Endothelial cell of umbilical vein (primary cell): ENCODE measurements around the gene TRIM46. TPM values are rescaled to one million over a fixed set of nuclear protein-coding genes. Genes with fewer than 3 reads are reported as not detected.

ENCODE experiments used
- BruUV-seq: library from RNA; stranded (reverse); fragments of 400-500 nt; replicated peaks from 2 replicates; lab custom pipeline; 2021; lab: Mats Ljungman, UMichigan
- CTCF ChIA-PET: fragments of 300-600, 350-600 bp; sonication (Branson Sonifier 250); formaldehyde crosslinking; loops from one replicate; lab custom pipeline; 2021; ENCODE audit warnings: antibody characterized with exemption, inconsistent platforms; lab: Charles Lee
- POLR2A ChIA-PET: fragments of 300-600, 350-600 bp; sonication (Branson Sonifier 250); formaldehyde crosslinking; loops from one replicate; lab custom pipeline; 2021; ENCODE audit warnings: antibody characterized with exemption, inconsistent platforms; lab: Charles Lee
- DNase-seq: peaks from one replicate; pipeline ENCODE4 v3.0.0-alpha.2; 2011; ENCODE audit warnings: low read depth, low spot score
- FAIRE-seq: peaks from 2 replicates; lab custom pipeline; 2011; peaks lifted over from hg19 to GRCh38; lab: Jason Lieb, UNC
- H2AFZ ChIP-seq: 2 replicates; pipeline ENCODE4 v1.6.0; 2012; ENCODE audit warnings: low read depth, low read length, control low read depth, inconsistent platforms
- H3K27ac ChIP-seq: 2 replicates; pipeline ENCODE4 v1.5.1; 2011; ENCODE audit warnings: low read depth, mild to moderate bottlenecking, control low read depth, low read length, moderate library complexity; ENCODE audit not compliant: insufficient read depth
- H3K27me3 ChIP-seq, 2 experiments: 2 replicates each; pipeline versions ENCODE4 v1.6.0 to v1.6.1; 2011; ENCODE audit warnings: low read length in 2 of 2, mixed read lengths in 1 of 2; ENCODE audit not compliant: control insufficient read depth in 2 of 2, insufficient read depth in 2 of 2
- H3K36me3 ChIP-seq, 2 experiments: 2 replicates in 1 of 2; 3 replicates in 1 of 2; pipeline ENCODE4 v1.5.1; 2011; ENCODE audit warnings: low read length in 2 of 2, mild to moderate bottlenecking in 1 of 2, moderate library complexity in 1 of 2; ENCODE audit not compliant: control insufficient read depth in 2 of 2, insufficient read depth in 2 of 2; ENCODE audit errors: extremely low read depth in 1 of 2
- H3K4me1 ChIP-seq: 3 replicates; pipeline ENCODE4 v1.5.1; 2011; ENCODE audit warnings: mild to moderate bottlenecking, low read length; ENCODE audit not compliant: control insufficient read depth, insufficient read depth; ENCODE audit errors: extremely low read depth
- H3K4me2 ChIP-seq: 2 replicates; pipeline ENCODE4 v1.6.1; 2011; ENCODE audit warnings: low read length, control low read depth, mixed read lengths; ENCODE audit not compliant: insufficient read depth
- H3K4me3 ChIP-seq, 3 experiments: fragments of 200-600 bp in 1 of 3; sonication (generic), shearing (Covaris generic) in 1 of 3; replicated peaks in 1 of 3; 2 replicates each; pipeline ENCODE4 v1.5.1; 2011 to 2016; ENCODE audit warnings: control low read depth in 3 of 3, low read length in 3 of 3, mild to moderate bottlenecking in 2 of 3, inconsistent platforms in 1 of 3, low read depth in 1 of 3, moderate library complexity in 1 of 3; ENCODE audit not compliant: insufficient read depth in 1 of 3
- H3K79me2 ChIP-seq: 2 replicates; pipeline ENCODE4 v1.6.0; 2012; ENCODE audit warnings: low read length, inconsistent platforms; ENCODE audit not compliant: control insufficient read depth, insufficient read depth
- H3K9ac ChIP-seq: replicated peaks from 2 replicates; pipeline ENCODE3; 2011; ENCODE audit warnings: low read length, control low read depth; ENCODE audit not compliant: insufficient read depth; ENCODE audit errors: extremely low read depth
- H3K9me1 ChIP-seq: replicated peaks from 3 replicates; pipeline ENCODE4 v1.6.0; 2011; ENCODE audit warnings: mild to moderate bottlenecking, low read length; ENCODE audit not compliant: control insufficient read depth, insufficient read depth; ENCODE audit errors: extremely low read depth
- H3K9me3 ChIP-seq: replicated peaks from 2 replicates; pipeline ENCODE4 v1.5.1; 2012; ENCODE audit warnings: low read length, inconsistent platforms; ENCODE audit not compliant: control insufficient read depth, insufficient read depth
- H4K20me1 ChIP-seq: replicated peaks from 2 replicates; pipeline ENCODE3; 2011; ENCODE audit warnings: mild to moderate bottlenecking, low read length; ENCODE audit not compliant: control insufficient read depth, insufficient read depth; ENCODE audit errors: extremely low read depth
- CTCF ChIP-seq, 2 donors: IDR thresholded peaks; 1 replicate in 1 of 2; 2 replicates in 1 of 2; pipeline ENCODE4 v1.5.1; 2011; ENCODE audit warnings: low read length in 2 of 2, mild to moderate bottlenecking in 2 of 2, moderate library complexity in 2 of 2, control low read depth in 1 of 2, inconsistent platforms in 1 of 2, low read depth in 1 of 2; ENCODE audit not compliant: insufficient read depth in 1 of 2; ENCODE audit errors: extremely low read depth in 1 of 2
- EZH2 ChIP-seq: IDR thresholded peaks from 2 replicates; pipeline ENCODE4 v1.6.1; 2012; ENCODE audit warnings: borderline replicate concordance, low read depth, mild to moderate bottlenecking, moderate library complexity, low read length, inconsistent platforms; ENCODE audit not compliant: severe bottlenecking
- FOS ChIP-seq: IDR thresholded peaks from 2 replicates; pipeline ENCODE4 v1.6.1; 2011; ENCODE audit warnings: mild to moderate bottlenecking, low read length, moderate library complexity, borderline replicate concordance; ENCODE audit not compliant: insufficient read depth
- GATA2 ChIP-seq: IDR thresholded peaks from 2 replicates; pipeline ENCODE4 v1.7.0; 2011; ENCODE audit warnings: low read depth, mild to moderate bottlenecking, moderate library complexity, mixed read lengths, low read length; ENCODE audit not compliant: insufficient read length, insufficient read depth
- JUN ChIP-seq: IDR thresholded peaks from 2 replicates; pipeline ENCODE4 v1.6.1; 2011; ENCODE audit warnings: borderline replicate concordance, low read depth; ENCODE audit not compliant: insufficient read length, insufficient read depth
- MYC ChIP-seq: IDR thresholded peaks from one replicate; pipeline ENCODE4 v1.6.1; 2011; ENCODE audit warnings: mild to moderate bottlenecking, low read depth, low read length
- POLR2A ChIP-seq: IDR thresholded peaks from 2 replicates; pipeline ENCODE4 v1.6.1; 2012; ENCODE audit warnings: low read depth, mild to moderate bottlenecking, control low read depth, low read length
- POLR2AphosphoS5 ChIP-seq: IDR thresholded peaks from 2 replicates; pipeline ENCODE4 v1.6.1; 2012; ENCODE audit warnings: low read depth, mild to moderate bottlenecking, control low read depth, low read length, moderate library complexity; ENCODE audit not compliant: insufficient read depth
- dilution Hi-C: fragments of 300-500 bp; cut with MboI; formaldehyde crosslinking; loops from one replicate; pipeline ENCODE4 v1.15.0; 2019; ENCODE audit warnings: low sequenced_read_pairs; ENCODE audit not compliant: extremely low pct_ligation_motif_present
- intact Hi-C: fragments of 100-400 bp; cut with micrococcal nuclease; formaldehyde crosslinking; loops from one replicate; pipeline ENCODE4 v1.10.0; 2022
- polyA plus RNA-seq, 4 experiments: library from polyadenylated mRNA; depleted of rRNA in 3 of 4; stranded (reverse) in 3 of 4; unstranded in 1 of 4; fragments of >200 nt; gene quantifications; 2 replicates each; pipeline versions ENCODE4 v1.2.1 to v1.2.3, GENCODE V29; 2011 to 2012; ENCODE audit warnings: missing spikeins in 1 of 4
- total RNA-seq: library from RNA; stranded (reverse); gene quantifications from 2 replicates; pipeline ENCODE4 v1.2.3, GENCODE V29; 2021
- TF ChIP-seq, protein P1 (sequence below): IDR thresholded peaks from 2 replicates; pipeline ENCODE4 v1.6.1; 2011; ENCODE audit not compliant: insufficient read depth, insufficient read length

The TRIM46 gene
- total and polyA plus RNA-seq, 2 donors (not counting 3 experiments of a cell fraction or from before 2014, with no cell fraction given): 9.5 to 10.0 TPM

- POLR2A ChIA-PET: interaction anchor here (0.6 kb wide), 1 partner anchor 27 kb away, joined by 3 read pairs; no protein-coding TSS in a partner anchor
Measured at GRCh38 chr1:155166051-155166470, 7.6 kb upstream of the TRIM46 start.

More at GRCh38 chr1:155166051-155166470, 7.6 kb upstream of the TRIM46 start:
- TF ChIP-seq JUN: no peak
- TF ChIP-seq MYC: no peak
- no peak for TF ChIP-seq FOS
- TF ChIP-seq EZH2: no peak
- no peak for TF ChIP-seq POLR2AphosphoS5
- TF ChIP-seq POLR2A: no peak
- TF ChIP-seq CTCF (IDR thresholded peaks at IDR 0.05; ENCODE audit: extremely low read depth in 1 of 2, insufficient read depth in 1 of 2, low read depth in 1 of 2, low read length in 2 of 2): no peak
- TF ChIP-seq, protein P1, sequence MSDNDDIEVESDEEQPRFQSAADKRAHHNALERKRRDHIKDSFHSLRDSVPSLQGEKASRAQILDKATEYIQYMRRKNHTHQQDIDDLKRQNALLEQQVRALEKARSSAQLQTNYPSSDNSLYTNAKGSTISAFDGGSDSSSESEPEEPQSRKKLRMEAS: no peak
- no peak for TF ChIP-seq GATA2
- intact Hi-C loops (no loop called here), dilution Hi-C loops (no loop called here)
- BruUV-seq: no TSS peak
- Histone ChIP-seq H3K9me1 (no peaks in the 10 kb centered on the region), H2AFZ (peak overlapping the region; percentile 56), H3K27me3 (no peaks in the 10 kb centered on the region), H3K79me2 (no peaks in the 10 kb centered on the region), H3K36me3 (peaks cover 3 to 9% of the 10 kb centered on the region in 2 experiments), H4K20me1 (no peaks in the 10 kb centered on the region), H3K27ac (peak overlapping the region; percentile 87), H3K4me1 (peaks cover 16% of the 10 kb centered on the region), H3K4me3 (no peak overlapping the region), H3K4me2 (peak overlapping the region; percentile 42), H3K9me3 (no peaks in the 10 kb centered on the region), H3K9ac (peak overlapping the region; percentile 67)
- DNase-seq: no peak
- no peak for FAIRE-seq
- CTCF ChIA-PET: interaction anchor here (0.6 to 8.3 kb wide), 12 partner anchors 16 to 496 kb away, joined by 3 to 673 read pairs (median 18); partner anchors contain the start of genes ADAM15, DPM3, EFNA1 and SLC50A1
